HG03135 (cell line): ENCODE measurements around the gene PRKCQ.

Source experiments
- ATAC-seq: cut with Tn5 transposase; IDR thresholded peaks from one replicate; pipeline ENCODE4 v1.9.1; 2021; ENCODE audit warnings: mild to moderate bottlenecking, moderate library complexity; ENCODE audit not compliant: unreplicated experiment

Gene PRKCQ

GRCh38 chr10:6410830-6411229 is 169.2 kb downstream of the PRKCQ start:
- no peak for ATAC-seq

- no peak for ATAC-seq
These were observed 170.0 kb downstream of the PRKCQ start for GRCh38 chr10:6409971-6410643.

- no peak for ATAC-seq
These were observed 171.3 kb downstream of the PRKCQ start for GRCh38 chr10:6408799-6409198.

GRCh38 chr10:6407034-6407721 is 172.9 kb downstream of the PRKCQ start:
- ATAC-seq, result no peak

- no peak for ATAC-seq
These were observed 173.6 kb downstream of the PRKCQ start for GRCh38 chr10:6406220-6407033.

GRCh38 chr10:6405713-6406112 is 174.4 kb downstream of the PRKCQ start:
- ATAC-seq, result no peak

- ATAC-seq, result no peak
These were observed 175.7 kb downstream of the PRKCQ start for GRCh38 chr10:6404127-6405072.

- no peak for ATAC-seq
These were observed 177.1 kb downstream of the PRKCQ start for GRCh38 chr10:6402960-6403359.

GRCh38 chr10:6402349-6402709 is 177.7 kb downstream of the PRKCQ start:
- ATAC-seq, result no peak

GRCh38 chr10:6401558-6402348 is 178.3 kb downstream of the PRKCQ start:
- peak; percentile 67 for ATAC-seq

GRCh38 chr10:6400821-6401465 is 179.1 kb downstream of the PRKCQ start:
- no peak for ATAC-seq

- ATAC-seq, result no peak
These were observed 179.7 kb downstream of the PRKCQ start for GRCh38 chr10:6400331-6400730.

- no peak for ATAC-seq
These were observed 180.2 kb downstream of the PRKCQ start for GRCh38 chr10:6399879-6400278.

- ATAC-seq, result no peak
These were observed 180.8 kb downstream of the PRKCQ start for GRCh38 chr10:6399231-6399741.

- no peak for ATAC-seq
These were observed 181.7 kb downstream of the PRKCQ start for GRCh38 chr10:6398399-6398798.

GRCh38 chr10:6396652-6397051 is 183.4 kb downstream of the PRKCQ start:
- ATAC-seq, result no peak

GRCh38 chr10:6396226-6396625 is 183.8 kb downstream of the PRKCQ start:
- no peak for ATAC-seq

GRCh38 chr10:6395606-6396005 is 184.5 kb downstream of the PRKCQ start:
- ATAC-seq, result no peak

- no peak for ATAC-seq
These were observed 186.0 kb downstream of the PRKCQ start for GRCh38 chr10:6394084-6394483.
